K562 (cell line): ENCODE data around the gene IRGQ. TPM values are rescaled to one million over a fixed set of nuclear protein-coding genes. Genes with fewer than 3 reads are reported as not detected.

Experiments used
- ADNP ChIP-seq: fragments of 200-800 bp; sonication (Bioruptor generic); IDR thresholded peaks from 2 replicates; pipeline ENCODE4 v1.6.1; 2016; ENCODE audit warnings: missing genetic modification characterization, missing compliant biosample characterization
- BCOR ChIP-seq: fragments of 450-650 bp; IDR thresholded peaks from 2 replicates; pipeline ENCODE4 v1.6.1; 2016
- CBX3 ChIP-seq, 2 experiments: IDR thresholded peaks; 1 replicate in 1 of 2; 2 replicates in 1 of 2; pipeline ENCODE4 v1.6.1; 2012; ENCODE audit warnings: inconsistent platforms in 2 of 2, low read length in 2 of 2, borderline replicate concordance in 1 of 2, control low read depth in 1 of 2
- GATAD2A ChIP-seq: fragments of 450-650 bp; IDR thresholded peaks from 2 replicates; pipeline ENCODE4 v1.6.1; 2017
- HDAC2 ChIP-seq: fragments of 450-650 bp; IDR thresholded peaks from 2 replicates; pipeline ENCODE4 v1.6.1; 2016; ENCODE audit warnings: mild to moderate bottlenecking
- MITF ChIP-seq: IDR thresholded peaks from 2 replicates; pipeline ENCODE4 v1.6.1; 2014; ENCODE audit warnings: antibody characterized with exemption
- NCOA4 ChIP-seq: fragments of 450-650 bp; IDR thresholded peaks from 2 replicates; pipeline ENCODE4 v1.6.1; 2018; ENCODE audit warnings: mild to moderate bottlenecking; ENCODE audit not compliant: partially characterized antibody
- POU5F1 ChIP-seq: fragments of 150-350 bp; IDR thresholded peaks from 2 replicates; pipeline ENCODE4 v1.6.1; 2014; ENCODE audit warnings: borderline replicate concordance, low read length, low read depth, mild to moderate bottlenecking; ENCODE audit not compliant: partially characterized antibody
- PURB ChIP-seq: sonication (generic); formaldehyde crosslinking; IDR thresholded peaks from 2 replicates; pipeline ENCODE4 v1.9.0; 2021; ENCODE audit warnings: low read depth, mild to moderate bottlenecking, missing genetic modification reagents
- RBM25 ChIP-seq: fragments of 200-400 bp; formaldehyde crosslinking; IDR thresholded peaks from 2 replicates; pipeline ENCODE4 v1.6.1; 2018; ENCODE audit warnings: low read length, low read depth, moderate library complexity; ENCODE audit not compliant: severe bottlenecking
- SAFB2 ChIP-seq: fragments of 200-400 bp; formaldehyde crosslinking; IDR thresholded peaks from 2 replicates; pipeline ENCODE4 v1.6.1; 2018; ENCODE audit warnings: borderline replicate concordance, low read length, low read depth, moderate library complexity; ENCODE audit not compliant: severe bottlenecking
- SP1 ChIP-seq: sonication (generic); formaldehyde crosslinking; IDR thresholded peaks from 2 replicates; pipeline ENCODE4 v1.8.1; 2022; ENCODE audit warnings: mild to moderate bottlenecking, missing genetic modification reagents
- SREBF1 ChIP-seq: fragments of 150-350 bp; IDR thresholded peaks from 2 replicates; pipeline ENCODE4 v1.6.1; 2014; ENCODE audit warnings: antibody characterized with exemption, low read depth, low read length, borderline replicate concordance
- TBP ChIP-seq: optimal IDR thresholded peaks from 2 replicates; pipeline ENCODE3; 2011; ENCODE audit warnings: low read depth, low read length, improper control_type of control experiment
- TEAD2 ChIP-seq: fragments of 450-650 bp; IDR thresholded peaks from 2 replicates; pipeline ENCODE4 v1.6.1; 2016; ENCODE audit warnings: missing genetic modification characterization, control low read depth, missing compliant biosample characterization
- TSC22D4 ChIP-seq: fragments of 450-650 bp; IDR thresholded peaks from 2 replicates; pipeline ENCODE4 v1.6.1; 2016; ENCODE audit warnings: missing genetic modification characterization, missing biosample characterization, control low read depth
- ZBTB2 ChIP-seq: fragments of 450-650 bp; IDR thresholded peaks from 2 replicates; pipeline ENCODE4 v1.6.1; 2016; ENCODE audit warnings: antibody characterized with exemption
- ZBTB33 ChIP-seq: sonication (generic); formaldehyde crosslinking; IDR thresholded peaks from 2 replicates; pipeline ENCODE4 v1.8.1; 2023; ENCODE audit warnings: mild to moderate bottlenecking, missing genetic modification reagents
- ZC3H11A ChIP-seq: IDR thresholded peaks from 2 replicates; pipeline ENCODE4 v1.6.1; 2012; ENCODE audit warnings: low read depth, low read length, improper control_type of control experiment
- ZNF184 ChIP-seq: sonication (generic); formaldehyde crosslinking; IDR thresholded peaks from 2 replicates; pipeline ENCODE4 v1.5.0; 2020; ENCODE audit warnings: missing genetic modification reagents
- ZNF280A ChIP-seq: fragments of 450-650 bp; IDR thresholded peaks from 2 replicates; pipeline ENCODE4 v1.6.1; 2018; ENCODE audit warnings: mild to moderate bottlenecking, low read depth; ENCODE audit not compliant: partially characterized antibody
- ZNF561 ChIP-seq: fragments of 450-650 bp; formaldehyde crosslinking; conservative IDR thresholded peaks from 2 replicates; pipeline ENCODE4 v1.4.0; 2020; ENCODE audit warnings: mild to moderate bottlenecking, moderate library complexity
- ZSCAN29 ChIP-seq: fragments of 450-650 bp; IDR thresholded peaks from 2 replicates; pipeline ENCODE4 v1.6.1; 2017
- polyA plus RNA-seq, 8 experiments: library from polyadenylated mRNA; depleted of rRNA in 4 of 8; stranded (reverse) in 5 of 8; unstranded in 3 of 8; fragments of >200 nt; fragmentation: Nextera tagmentation in 2 of 8; fragmentation: Illumina TruSeq in 1 of 8; extraction: Ambion mirVana in 2 of 8; extraction: Trizol in 1 of 8; gene quantifications; 2 replicates each; pipeline versions ENCODE4 v1.2.1 to v1.2.3, GENCODE V29; 2011 to 2014; ENCODE audit warnings: inconsistent platforms in 1 of 8, missing spikeins in 1 of 8
- total RNA-seq, 7 experiments: library from RNA; depleted of rRNA in 6 of 7; stranded (reverse); fragments of >200 nt in 6 of 7; fragmentation: Illumina TruSeq in 2 of 7; extraction: Trizol in 2 of 7; gene quantifications; 2 replicates each; pipeline versions ENCODE4 v1.2.1 to v1.2.3, GENCODE V29; 2011 to 2021; ENCODE audit warnings: low replicate concordance in 1 of 7

Gene IRGQ
- total and polyA plus RNA-seq, 9 of the 15 experiments (the other 6 are each of a cell fraction or from before 2014, with no cell fraction given), result 3.5 to 19.2 (median 7.9) TPM

- no peak for TF ChIP-seq ZNF184 (CRISPR knock-in tag)
- no peak for TF ChIP-seq ZNF280A
- no peak for TF ChIP-seq TSC22D4
- TF ChIP-seq ADNP (tag), result peak; percentile 82
- TF ChIP-seq ZNF561 (CRISPR knock-in tag), result no peak
- TF ChIP-seq BCOR, result peak; percentile 88
- 0 out of 3 replicates have a peak, but pooled peaks of 1 of the 2 experiments have one; percentile 33 for TF ChIP-seq CBX3 (IDR thresholded peaks at IDR 0.05; ENCODE audit: borderline replicate concordance in 1 of 2, low read length in 2 of 2)
- no peak for TF ChIP-seq SP1 (CRISPR knock-in tag)
- TF ChIP-seq SREBF1, result no peak
- no peak for TF ChIP-seq PURB
- no peak for TF ChIP-seq SAFB2
- TF ChIP-seq RBM25, result peak; percentile 95
- TF ChIP-seq TBP, result no peak
- no peak for TF ChIP-seq ZBTB2
- no peak for TF ChIP-seq GATAD2A
- no peak for TF ChIP-seq MITF
- TF ChIP-seq HDAC2, result peak; percentile 26; the same call in 1 of the 2 replicates
- no peak for TF ChIP-seq POU5F1
- no peak for TF ChIP-seq TEAD2 (tag)
- TF ChIP-seq ZC3H11A, result no peak
- TF ChIP-seq NCOA4, result no peak
- no peak for TF ChIP-seq ZSCAN29
- TF ChIP-seq ZBTB33 (CRISPR knock-in tag), result no peak
Observed at GRCh38 chr19:43582495-43582894, 13.4 kb downstream of the IRGQ start (continued).
